Measurements from ENCODE around the gene IBSP. TPM values are rescaled to one million over a fixed set of nuclear protein-coding genes. Genes with fewer than 3 reads are reported as not detected.

Gene IBSP
- total RNA-seq, 3 donors from 2014 or later (not counting 1 experiment from before 2014, with no cell fraction given), result not detected

DNA sequence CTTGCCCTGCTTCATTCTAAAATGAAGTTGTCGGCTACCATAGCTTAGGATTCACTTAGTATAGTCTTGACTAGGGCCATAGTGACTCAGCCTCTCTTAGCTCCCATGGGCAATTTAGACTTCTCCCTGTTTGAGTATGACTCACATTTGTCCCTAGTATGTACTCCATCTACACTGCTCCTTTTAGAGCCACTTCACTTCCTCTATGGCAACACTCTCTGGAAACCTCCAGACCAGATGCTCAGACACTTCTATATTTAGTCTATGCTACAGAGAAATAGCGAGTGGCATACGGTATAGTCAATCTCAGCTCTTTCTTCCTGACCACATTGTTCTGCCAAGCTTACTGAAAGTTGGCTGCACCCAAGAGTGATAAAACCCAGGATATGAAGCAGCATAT is 44.6 kb downstream of the IBSP start:
- no peak overlapping the region for H3K27ac Mint-ChIP-seq
- H3K36me3 ChIP-seq (ENCODE audit: control insufficient read depth, insufficient read depth, low read length), result no peaks in the 10 kb centered on the region
- TF ChIP-seq, protein P1, sequence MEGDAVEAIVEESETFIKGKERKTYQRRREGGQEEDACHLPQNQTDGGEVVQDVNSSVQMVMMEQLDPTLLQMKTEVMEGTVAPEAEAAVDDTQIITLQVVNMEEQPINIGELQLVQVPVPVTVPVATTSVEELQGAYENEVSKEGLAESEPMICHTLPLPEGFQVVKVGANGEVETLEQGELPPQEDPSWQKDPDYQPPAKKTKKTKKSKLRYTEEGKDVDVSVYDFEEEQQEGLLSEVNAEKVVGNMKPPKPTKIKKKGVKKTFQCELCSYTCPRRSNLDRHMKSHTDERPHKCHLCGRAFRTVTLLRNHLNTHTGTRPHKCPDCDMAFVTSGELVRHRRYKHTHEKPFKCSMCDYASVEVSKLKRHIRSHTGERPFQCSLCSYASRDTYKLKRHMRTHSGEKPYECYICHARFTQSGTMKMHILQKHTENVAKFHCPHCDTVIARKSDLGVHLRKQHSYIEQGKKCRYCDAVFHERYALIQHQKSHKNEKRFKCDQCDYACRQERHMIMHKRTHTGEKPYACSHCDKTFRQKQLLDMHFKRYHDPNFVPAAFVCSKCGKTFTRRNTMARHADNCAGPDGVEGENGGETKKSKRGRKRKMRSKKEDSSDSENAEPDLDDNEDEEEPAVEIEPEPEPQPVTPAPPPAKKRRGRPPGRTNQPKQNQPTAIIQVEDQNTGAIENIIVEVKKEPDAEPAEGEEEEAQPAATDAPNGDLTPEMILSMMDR (IDR thresholded peaks at IDR 0.05), result no peak
- no peak overlapping the region for H3K4me3 Mint-ChIP-seq
- WGBS (ENCODE audit: insufficient coverage), result 27% methylated on average over 3 of the region's 3 CpGs
- no peaks in the 10 kb centered on the region for H3K4me1 ChIP-seq (ENCODE audit: control insufficient read depth, insufficient read depth, low read length)
- DNase-seq (no peak), ATAC-seq (peak in 2 of 3 donors; percentile 35 to 39)
- H3K36me3 Mint-ChIP-seq, result no peaks in the 10 kb centered on the region
- H3K27me3 ChIP-seq (ENCODE audit: control insufficient read depth, insufficient read depth, low read length), result peaks cover 5% of the 10 kb centered on the region
- H3K9me3 Mint-ChIP-seq, result no peaks in the 10 kb centered on the region
- peaks cover 37 to 61% of the 10 kb centered on the region in 2 donors for H3K27me3 Mint-ChIP-seq (ENCODE audit: low read depth in 2 of 2)
- intact Hi-C loops (cut with micrococcal nuclease), result loop anchor here (10.0 kb wide), 2 partner anchors 289 to 469 kb away; no protein-coding TSS in a partner anchor
- no peaks in the 10 kb centered on the region for H3K9me3 ChIP-seq (ENCODE audit: control insufficient read depth, insufficient read depth, low read length)
- peaks cover 5% of the 10 kb centered on the region in 2 donors for H3K4me1 Mint-ChIP-seq
- no peak overlapping the region for H3K4me3 ChIP-seq (ENCODE audit: low read length)
- H3K27ac ChIP-seq (ENCODE audit: low read length), result no peak overlapping the region

DNA sequence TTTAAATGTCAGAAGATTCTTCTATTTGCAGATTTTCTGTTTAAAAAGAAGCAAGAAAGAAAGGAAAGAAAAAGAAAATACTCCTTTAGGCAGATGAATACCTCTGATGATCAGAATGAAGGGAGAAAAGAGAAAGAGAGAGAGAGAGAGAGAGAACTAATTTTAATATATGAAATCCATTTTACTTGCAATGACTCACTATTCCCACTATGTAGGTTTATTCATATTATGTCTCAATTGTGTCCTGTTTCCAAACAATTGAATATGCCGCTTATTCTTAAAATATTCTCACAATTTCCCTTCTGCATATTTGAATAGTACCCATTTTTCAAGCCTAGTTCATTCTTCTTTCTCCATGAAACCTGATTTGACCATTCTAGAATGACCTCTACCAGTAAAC is 45.1 kb downstream of the IBSP start:
- peaks cover 10% of the 10 kb centered on the region in 2 donors for H3K4me1 Mint-ChIP-seq
- H3K9me3 ChIP-seq (ENCODE audit: control insufficient read depth, insufficient read depth, low read length), result no peaks in the 10 kb centered on the region
- no peak for DNase-seq
- H3K4me3 Mint-ChIP-seq, result no peak overlapping the region
- no peak for ATAC-seq
- H3K36me3 Mint-ChIP-seq, result no peaks in the 10 kb centered on the region
- H3K27ac ChIP-seq (ENCODE audit: low read length), result no peak overlapping the region
- intact Hi-C loops (cut with micrococcal nuclease), result loop anchor here (10.0 kb wide), 2 partner anchors 290 to 470 kb away; no protein-coding TSS in a partner anchor
- H3K27me3 ChIP-seq (ENCODE audit: control insufficient read depth, insufficient read depth, low read length), result peaks cover 5% of the 10 kb centered on the region
- no peaks in the 10 kb centered on the region for H3K36me3 ChIP-seq (ENCODE audit: control insufficient read depth, insufficient read depth, low read length)
- H3K27ac Mint-ChIP-seq, result no peak overlapping the region
- H3K9me3 Mint-ChIP-seq, result no peaks in the 10 kb centered on the region
- peaks cover 34 to 62% of the 10 kb centered on the region in 2 donors for H3K27me3 Mint-ChIP-seq (ENCODE audit: low read depth in 2 of 2)
- TF ChIP-seq, protein P1 (IDR thresholded peaks at IDR 0.05), result no peak
- H3K4me1 ChIP-seq (ENCODE audit: control insufficient read depth, insufficient read depth, low read length), result no peaks in the 10 kb centered on the region
- WGBS (ENCODE audit: insufficient coverage), result 88% methylated on average over 1 of the region's 1 CpG
- no peak overlapping the region for H3K4me3 ChIP-seq (ENCODE audit: low read length)

DNA sequence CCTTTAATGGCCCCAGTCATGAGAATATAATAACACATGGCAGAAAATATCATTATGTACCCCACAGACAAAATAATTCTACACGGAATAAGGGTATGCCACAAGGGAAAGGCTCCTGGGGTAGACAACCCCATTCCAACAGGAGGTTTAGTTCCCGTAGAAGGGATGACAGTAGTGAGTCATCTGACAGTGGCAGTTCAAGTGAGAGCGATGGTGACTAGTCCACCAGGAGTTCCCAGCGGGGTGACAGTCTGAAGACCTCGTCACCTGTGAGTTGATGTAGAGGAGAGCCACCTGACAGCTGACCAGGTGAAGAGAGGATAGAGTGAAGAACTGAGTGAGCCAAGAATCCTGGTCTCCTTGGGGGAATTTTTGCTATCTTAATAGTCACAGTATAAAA is 46.9 kb downstream of the IBSP start:
- Mint-ChIP-seq H3K27ac (no peak overlapping the region), H3K9me3 (no peaks in the 10 kb centered on the region), H3K4me3 (no peak overlapping the region), H3K27me3 (ENCODE audit: low read depth in 2 of 2) (peaks cover 30 to 53% of the 10 kb centered on the region in 2 donors), H3K36me3 (no peaks in the 10 kb centered on the region), H3K4me1 (peaks cover 10 to 17% of the 10 kb centered on the region in 2 donors)
- Histone ChIP-seq H3K27ac (ENCODE audit: low read length) (no peak overlapping the region), H3K27me3 (ENCODE audit: control insufficient read depth, insufficient read depth, low read length) (peaks cover 5% of the 10 kb centered on the region), H3K36me3 (ENCODE audit: control insufficient read depth, insufficient read depth, low read length) (no peaks in the 10 kb centered on the region), H3K4me3 (ENCODE audit: low read length) (no peak overlapping the region), H3K4me1 (ENCODE audit: control insufficient read depth, insufficient read depth, low read length) (no peaks in the 10 kb centered on the region), H3K9me3 (ENCODE audit: control insufficient read depth, insufficient read depth, low read length) (no peaks in the 10 kb centered on the region)
- ATAC-seq (no peak), DNase-seq (no peak)
- 85% methylated on average over 5 of the region's 5 CpGs for WGBS (ENCODE audit: insufficient coverage)
- TF ChIP-seq, protein P1 (IDR thresholded peaks at IDR 0.05), result no peak
- intact Hi-C loops (cut with micrococcal nuclease), result loop anchor here (5.0 to 10.0 kb wide), 3 partner anchors 169 to 471 kb away; no protein-coding TSS in a partner anchor

Measured in natural killer cell (primary cell).